C4-2B (cell line): ENCODE measurements around the gene HTR1D.

Experiments used
- CTCF ChIP-seq: fragments of 450-650 bp; conservative IDR thresholded peaks from 2 replicates; pipeline ENCODE4 v1.5.1; 2017; ENCODE audit warnings: mild to moderate bottlenecking
- ZFX ChIP-seq: fragments of 450-650 bp; IDR thresholded peaks from 2 replicates; pipeline ENCODE4 v1.6.1; 2017

GRCh38 chr1:23167353-23168078, 49.8 kb downstream of the HTR1D start:
- TF ChIP-seq CTCF, result no peak
- TF ChIP-seq ZFX, result no peak
